ENCODE results near the gene ZC3H18.
A peak's percentile ranks its signal among the peaks of the same experiment; 100 is the strongest.
"Not testable (repeated sequence)": the region's sequence is repeated elsewhere in the genome, so short reads cannot be mapped to it uniquely, and the experiment has no call there.

ZC3H18 gene

GRCh38 chr16:88665570-88665969 is 95.4 kb downstream of the ZC3H18 start:
- H3K36me3 ChIP-seq, result no peaks in the 10 kb centered on the region
- H3K9me3 ChIP-seq, result no peaks in the 10 kb centered on the region
- TF ChIP-seq CTCF (IDR thresholded peaks at IDR 0.05; ENCODE audit: low read depth, low read length), result no peak
- no peak for DNase-seq
- H3K4me1 ChIP-seq, result no peaks in the 10 kb centered on the region; the same call in 1 of the 2 replicates
- H3K27me3 ChIP-seq, result no peaks in the 10 kb centered on the region
- H3K4me3 ChIP-seq (ENCODE audit: low read depth, low read length), result no peak overlapping the region

GRCh38 chr16:88667461-88667860 is 97.3 kb downstream of the ZC3H18 start:
- Histone ChIP-seq H3K4me3 (ENCODE audit: low read depth, low read length) (no peak overlapping the region), H3K4me1 (no peaks in the 10 kb centered on the region; the same call in 1 of the 2 replicates)
- no peak for DNase-seq

GRCh38 chr16:88669493-88669892 is 99.3 kb downstream of the ZC3H18 start:
- DNase-seq; H3K4me3 ChIP-seq (ENCODE audit: low read depth, low read length); H3K4me1 ChIP-seq; H3K9me3 ChIP-seq; H3K36me3 ChIP-seq; H3K27me3 ChIP-seq: not testable (repeated sequence)

More at GRCh38 chr16:88667461-88667860, 97.3 kb downstream of the ZC3H18 start:
- Histone ChIP-seq H3K36me3 (no peaks in the 10 kb centered on the region), H3K9me3 (no peaks in the 10 kb centered on the region), H3K27me3 (no peaks in the 10 kb centered on the region)
- peak; percentile 29 for TF ChIP-seq CTCF (IDR thresholded peaks at IDR 0.05; ENCODE audit: low read depth, low read length)

- no peak for TF ChIP-seq CTCF (IDR thresholded peaks at IDR 0.05; ENCODE audit: low read depth, low read length)
These were observed 99.8 kb downstream of the ZC3H18 start for GRCh38 chr16:88669980-88670379.

GRCh38 chr16:88671806-88672205 is 101.6 kb downstream of the ZC3H18 start:
- no peaks in the 10 kb centered on the region for H3K9me3 ChIP-seq
- H3K36me3 ChIP-seq, result no peaks in the 10 kb centered on the region
- no peaks in the 10 kb centered on the region for H3K27me3 ChIP-seq
- no peaks in the 10 kb centered on the region for H3K4me1 ChIP-seq
- DNase-seq, result no peak
- TF ChIP-seq CTCF (IDR thresholded peaks at IDR 0.05; ENCODE audit: low read depth, low read length), result no peak
- no peak overlapping the region for H3K4me3 ChIP-seq (ENCODE audit: low read depth, low read length)

More at GRCh38 chr16:88669980-88670379, 99.8 kb downstream of the ZC3H18 start:
- Histone ChIP-seq H3K36me3 (no peaks in the 10 kb centered on the region), H3K27me3 (no peaks in the 10 kb centered on the region), H3K9me3 (no peaks in the 10 kb centered on the region), H3K4me3 (ENCODE audit: low read depth, low read length) (no peak overlapping the region), H3K4me1 (no peaks in the 10 kb centered on the region)
- DNase-seq, result no peak

GRCh38 chr16:88672776-88673175 is 102.6 kb downstream of the ZC3H18 start:
- Histone ChIP-seq H3K4me3 (ENCODE audit: low read depth, low read length) (no peak overlapping the region), H3K27me3 (peaks cover 6% of the 10 kb centered on the region), H3K36me3 (no peaks in the 10 kb centered on the region), H3K9me3 (no peaks in the 10 kb centered on the region; the same call in 1 of the 2 replicates), H3K4me1 (no peaks in the 10 kb centered on the region; the same call in 1 of the 2 replicates)
- peak; percentile 59 for TF ChIP-seq CTCF (IDR thresholded peaks at IDR 0.05; ENCODE audit: low read depth, low read length)
- DNase-seq, result peak; percentile 54
